Measurements from ENCODE around the gene TXNL4A.
"Not testable (repeated sequence)": the region's sequence is repeated elsewhere in the genome, so short reads cannot be mapped to it uniquely, and the experiment has no call there.

The TXNL4A gene

GRCh38 chr18:80012714-80013113 lies 24.4 kb upstream of the TXNL4A start:
- Histone ChIP-seq H3K27ac (ENCODE audit: low read length) (no peak overlapping the region), H3K9ac (ENCODE audit: low read length) (no peak overlapping the region), H3K27me3 (ENCODE audit: control insufficient read depth, insufficient read depth, low read length) (no peaks in the 10 kb centered on the region), H3K4me1 (ENCODE audit: control insufficient read depth, low read depth, low read length) (no peaks in the 10 kb centered on the region), H3K9me3 (ENCODE audit: control insufficient read depth, low read depth, low read length) (peaks cover 4% of the 10 kb centered on the region), H3K36me3 (ENCODE audit: control insufficient read depth, low read depth, low read length) (no peaks in the 10 kb centered on the region), H3K4me3 (ENCODE audit: low read length) (no peak overlapping the region)

GRCh38 chr18:80011496-80012137 lies 23.3 kb upstream of the TXNL4A start:
- not testable (repeated sequence) for H3K4me3 ChIP-seq (ENCODE audit: low read length); H3K4me1 ChIP-seq (ENCODE audit: control insufficient read depth, low read depth, low read length); H3K27ac ChIP-seq (ENCODE audit: low read length); H3K9me3 ChIP-seq (ENCODE audit: control insufficient read depth, low read depth, low read length); H3K36me3 ChIP-seq (ENCODE audit: control insufficient read depth, low read depth, low read length); H3K9ac ChIP-seq (ENCODE audit: low read length); H3K27me3 ChIP-seq (ENCODE audit: control insufficient read depth, insufficient read depth, low read length)

- no peak overlapping the region for H3K4me3 ChIP-seq (ENCODE audit: low read length)
- H3K9ac ChIP-seq (ENCODE audit: low read length): no peak overlapping the region
- no peaks in the 10 kb centered on the region for H3K4me1 ChIP-seq (ENCODE audit: control insufficient read depth, low read depth, low read length)
- H3K9me3 ChIP-seq (ENCODE audit: control insufficient read depth, low read depth, low read length): peaks cover 4% of the 10 kb centered on the region
- H3K27ac ChIP-seq (ENCODE audit: low read length): no peak overlapping the region
- no peaks in the 10 kb centered on the region for H3K36me3 ChIP-seq (ENCODE audit: control insufficient read depth, low read depth, low read length)
- no peaks in the 10 kb centered on the region for H3K27me3 ChIP-seq (ENCODE audit: control insufficient read depth, insufficient read depth, low read length)
Measured at GRCh38 chr18:80010551-80010906, 22.2 kb upstream of the TXNL4A start.

GRCh38 chr18:80009661-80010550 lies 21.5 kb upstream of the TXNL4A start:
- H3K4me3 ChIP-seq (ENCODE audit: low read length): no peak overlapping the region
- H3K9ac ChIP-seq (ENCODE audit: low read length): no peak overlapping the region
- no peaks in the 10 kb centered on the region for H3K4me1 ChIP-seq (ENCODE audit: control insufficient read depth, low read depth, low read length)
- peaks cover 4% of the 10 kb centered on the region for H3K9me3 ChIP-seq (ENCODE audit: control insufficient read depth, low read depth, low read length)
- no peak overlapping the region for H3K27ac ChIP-seq (ENCODE audit: low read length)
- no peaks in the 10 kb centered on the region for H3K36me3 ChIP-seq (ENCODE audit: control insufficient read depth, low read depth, low read length)
- H3K27me3 ChIP-seq (ENCODE audit: control insufficient read depth, insufficient read depth, low read length): no peaks in the 10 kb centered on the region

GRCh38 chr18:80006724-80007123 lies 18.4 kb upstream of the TXNL4A start:
- Histone ChIP-seq H3K36me3 (ENCODE audit: control insufficient read depth, low read depth, low read length) (no peaks in the 10 kb centered on the region), H3K27me3 (ENCODE audit: control insufficient read depth, insufficient read depth, low read length) (no peaks in the 10 kb centered on the region), H3K9me3 (ENCODE audit: control insufficient read depth, low read depth, low read length) (peaks cover 6% of the 10 kb centered on the region), H3K4me3 (ENCODE audit: low read length) (no peak overlapping the region), H3K9ac (ENCODE audit: low read length) (no peak overlapping the region), H3K4me1 (ENCODE audit: control insufficient read depth, low read depth, low read length) (no peaks in the 10 kb centered on the region), H3K27ac (ENCODE audit: low read length) (no peak overlapping the region)

DNA sequence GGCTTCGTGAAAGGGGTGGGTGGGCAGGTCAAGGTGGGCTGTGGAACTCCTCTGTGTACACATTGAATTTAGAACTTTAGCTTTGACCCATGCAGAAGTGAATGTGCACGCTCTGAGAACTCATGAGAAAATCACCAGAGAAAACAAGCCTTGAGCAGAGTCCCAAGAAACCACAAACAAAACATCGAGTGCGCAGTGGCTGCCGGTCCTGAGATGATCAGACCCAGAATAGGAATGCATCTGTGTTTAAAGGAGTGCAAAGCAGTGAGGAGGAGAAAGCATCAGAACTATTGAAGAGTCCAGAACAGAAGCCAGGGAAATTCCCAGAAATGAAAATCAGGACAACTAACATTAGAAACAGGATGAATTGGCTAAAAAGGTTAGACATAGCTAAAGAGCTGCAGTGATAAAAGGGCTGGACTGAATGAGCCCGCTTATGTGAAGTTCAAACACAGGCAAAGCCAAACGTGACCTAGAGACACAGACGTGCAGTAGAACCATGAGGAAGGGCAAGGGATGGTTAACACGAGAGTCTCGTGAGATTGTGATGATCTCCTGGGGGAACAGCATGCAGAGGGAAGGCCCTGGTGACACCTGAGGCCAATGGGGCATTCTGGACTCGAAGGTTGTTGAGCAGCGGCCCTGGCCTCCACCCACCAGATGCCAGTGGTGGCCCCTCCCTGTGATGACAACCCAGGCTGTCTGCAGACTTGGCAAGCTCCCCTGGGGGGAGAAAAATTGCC lies 16.4 kb upstream of the TXNL4A start:
- Histone ChIP-seq H3K4me1 (ENCODE audit: control insufficient read depth, low read depth, low read length) (no peaks in the 10 kb centered on the region), H3K36me3 (ENCODE audit: control insufficient read depth, low read depth, low read length) (no peaks in the 10 kb centered on the region), H3K27me3 (ENCODE audit: control insufficient read depth, insufficient read depth, low read length) (no peaks in the 10 kb centered on the region), H3K27ac (ENCODE audit: low read length) (no peak overlapping the region), H3K4me3 (ENCODE audit: low read length) (no peak overlapping the region), H3K9ac (ENCODE audit: low read length) (no peak overlapping the region), H3K9me3 (ENCODE audit: control insufficient read depth, low read depth, low read length) (peaks cover 16% of the 10 kb centered on the region)

- no peak overlapping the region for H3K27ac ChIP-seq (ENCODE audit: low read length)
- H3K9ac ChIP-seq (ENCODE audit: low read length): no peak overlapping the region
- no peaks in the 10 kb centered on the region for H3K36me3 ChIP-seq (ENCODE audit: control insufficient read depth, low read depth, low read length)
- no peaks in the 10 kb centered on the region for H3K4me1 ChIP-seq (ENCODE audit: control insufficient read depth, low read depth, low read length)
- H3K4me3 ChIP-seq (ENCODE audit: low read length): no peak overlapping the region
- H3K27me3 ChIP-seq (ENCODE audit: control insufficient read depth, insufficient read depth, low read length): no peaks in the 10 kb centered on the region
- peaks cover 13% of the 10 kb centered on the region for H3K9me3 ChIP-seq (ENCODE audit: control insufficient read depth, low read depth, low read length)
Measured at GRCh38 chr18:80002468-80002867, 14.1 kb upstream of the TXNL4A start.

- Histone ChIP-seq H3K4me1 (ENCODE audit: control insufficient read depth, low read depth, low read length) (no peaks in the 10 kb centered on the region), H3K9me3 (ENCODE audit: control insufficient read depth, low read depth, low read length) (peaks cover 13% of the 10 kb centered on the region), H3K4me3 (ENCODE audit: low read length) (no peak overlapping the region), H3K9ac (ENCODE audit: low read length) (no peak overlapping the region), H3K27me3 (ENCODE audit: control insufficient read depth, insufficient read depth, low read length) (no peaks in the 10 kb centered on the region), H3K36me3 (ENCODE audit: control insufficient read depth, low read depth, low read length) (no peaks in the 10 kb centered on the region), H3K27ac (ENCODE audit: low read length) (no peak overlapping the region)
Measured at GRCh38 chr18:80000877-80001276, 12.5 kb upstream of the TXNL4A start.

- H3K36me3 ChIP-seq (ENCODE audit: control insufficient read depth, low read depth, low read length); H3K27me3 ChIP-seq (ENCODE audit: control insufficient read depth, insufficient read depth, low read length); H3K27ac ChIP-seq (ENCODE audit: low read length); H3K4me1 ChIP-seq (ENCODE audit: control insufficient read depth, low read depth, low read length); H3K9ac ChIP-seq (ENCODE audit: low read length); H3K4me3 ChIP-seq (ENCODE audit: low read length): not testable (repeated sequence)
- peaks cover 13% of the 10 kb centered on the region for H3K9me3 ChIP-seq (ENCODE audit: control insufficient read depth, low read depth, low read length)
Measured at GRCh38 chr18:79999701-80000100, 11.3 kb upstream of the TXNL4A start.

GRCh38 chr18:79991494-79991893 lies 3.1 kb upstream of the TXNL4A start:
- Histone ChIP-seq H3K9ac (ENCODE audit: low read length) (no peak overlapping the region), H3K27me3 (ENCODE audit: control insufficient read depth, insufficient read depth, low read length) (no peaks in the 10 kb centered on the region), H3K9me3 (ENCODE audit: control insufficient read depth, low read depth, low read length) (no peaks in the 10 kb centered on the region), H3K4me1 (ENCODE audit: control insufficient read depth, low read depth, low read length) (peaks cover 5% of the 10 kb centered on the region), H3K36me3 (ENCODE audit: control insufficient read depth, low read depth, low read length) (no peaks in the 10 kb centered on the region), H3K27ac (ENCODE audit: low read length) (no peak overlapping the region), H3K4me3 (ENCODE audit: low read length) (no peak overlapping the region)

DNA sequence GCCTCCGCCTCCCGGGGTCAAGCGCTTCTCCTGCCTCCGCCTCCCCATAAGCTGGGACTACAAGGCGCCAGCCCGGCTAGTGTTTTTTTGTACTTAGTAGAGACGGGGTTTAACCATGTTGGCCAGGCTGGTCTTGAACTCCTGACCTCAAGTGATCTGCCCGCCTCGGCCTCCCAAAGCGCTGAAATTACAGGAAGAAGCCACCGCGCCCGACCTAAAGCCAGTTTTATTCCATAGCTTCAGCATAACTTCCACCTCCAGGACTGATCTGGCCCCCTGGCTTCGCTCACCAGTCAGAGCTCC lies 783 bp upstream of the TXNL4A start:
- H3K4me1 ChIP-seq (ENCODE audit: control insufficient read depth, low read depth, low read length): peaks cover 5% of the 10 kb centered on the region
- peak overlapping the region; percentile 88 for H3K4me3 ChIP-seq (ENCODE audit: low read length)
- H3K36me3 ChIP-seq (ENCODE audit: control insufficient read depth, low read depth, low read length): peaks cover 13% of the 10 kb centered on the region
- no peaks in the 10 kb centered on the region for H3K27me3 ChIP-seq (ENCODE audit: control insufficient read depth, insufficient read depth, low read length)
- no peak overlapping the region for H3K27ac ChIP-seq (ENCODE audit: low read length)
- H3K9ac ChIP-seq (ENCODE audit: low read length): no peak overlapping the region
- H3K9me3 ChIP-seq (ENCODE audit: control insufficient read depth, low read depth, low read length): no peaks in the 10 kb centered on the region

Data from iPS-18a (cell line).